Activated CD8-positive, alpha-beta T cell treated with anti-CD3 and anti-CD28 coated beads, Interleukin-2, amount 10 ng/mL, durations not matched to agents 7 days and 5 days (primary cell): Measurements from ENCODE around the gene ATP8B3. TPM values are rescaled to one million over a fixed set of nuclear protein-coding genes. Genes with fewer than 3 reads are reported as not detected.

ENCODE experiments used
- ATAC-seq: fragments of 150-1000 bp; cut with Tn5 transposase; one replicate; pipeline ENCODE4 v1.10.0; 2021; ENCODE audit warnings: moderate library complexity
- CTCF ChIA-PET: fragments of 350-600 bp; sonication (Branson Sonifier 250); formaldehyde crosslinking; loops from one replicate; lab custom pipeline; 2021; ENCODE audit warnings: antibody characterized with exemption; lab: Charles Lee
- POLR2A ChIA-PET: fragments of 350-600 bp; sonication (Branson Sonifier 250); formaldehyde crosslinking; loops from one replicate; lab custom pipeline; 2021; ENCODE audit warnings: antibody characterized with exemption; lab: Charles Lee
- DNase-seq: peaks from one replicate; pipeline ENCODE4 v3.0.0-alpha.2; 2020
- H3K27ac Mint-ChIP-seq: one replicate; pipeline ENCODE4 v1.8.0; 2021; ENCODE audit warnings: mild to moderate bottlenecking, mixed read lengths
- H3K27me3 Mint-ChIP-seq: one replicate; pipeline ENCODE4 v1.8.0; 2021; ENCODE audit warnings: low read depth, mixed read lengths
- H3K36me3 Mint-ChIP-seq: one replicate; pipeline ENCODE4 v1.8.0; 2021; ENCODE audit warnings: low read depth, mixed read lengths
- H3K4me1 Mint-ChIP-seq: one replicate; pipeline ENCODE4 v1.8.0; 2021; ENCODE audit warnings: low read depth, mixed read lengths
- H3K4me3 Mint-ChIP-seq: one replicate; pipeline ENCODE4 v1.8.0; 2021; ENCODE audit warnings: mild to moderate bottlenecking, mixed read lengths
- H3K9me3 Mint-ChIP-seq: one replicate; pipeline ENCODE4 v1.8.0; 2022; ENCODE audit warnings: mixed read lengths; ENCODE audit not compliant: insufficient read depth
- total RNA-seq, 2 experiments: library from RNA; stranded (reverse); gene quantifications; one replicate each; pipeline ENCODE4 v1.2.3, GENCODE V29; 2021

ATP8B3 gene
- total RNA-seq, 2 experiments from 2014 or later, result 20.2 to 27.8 TPM

DNA sequence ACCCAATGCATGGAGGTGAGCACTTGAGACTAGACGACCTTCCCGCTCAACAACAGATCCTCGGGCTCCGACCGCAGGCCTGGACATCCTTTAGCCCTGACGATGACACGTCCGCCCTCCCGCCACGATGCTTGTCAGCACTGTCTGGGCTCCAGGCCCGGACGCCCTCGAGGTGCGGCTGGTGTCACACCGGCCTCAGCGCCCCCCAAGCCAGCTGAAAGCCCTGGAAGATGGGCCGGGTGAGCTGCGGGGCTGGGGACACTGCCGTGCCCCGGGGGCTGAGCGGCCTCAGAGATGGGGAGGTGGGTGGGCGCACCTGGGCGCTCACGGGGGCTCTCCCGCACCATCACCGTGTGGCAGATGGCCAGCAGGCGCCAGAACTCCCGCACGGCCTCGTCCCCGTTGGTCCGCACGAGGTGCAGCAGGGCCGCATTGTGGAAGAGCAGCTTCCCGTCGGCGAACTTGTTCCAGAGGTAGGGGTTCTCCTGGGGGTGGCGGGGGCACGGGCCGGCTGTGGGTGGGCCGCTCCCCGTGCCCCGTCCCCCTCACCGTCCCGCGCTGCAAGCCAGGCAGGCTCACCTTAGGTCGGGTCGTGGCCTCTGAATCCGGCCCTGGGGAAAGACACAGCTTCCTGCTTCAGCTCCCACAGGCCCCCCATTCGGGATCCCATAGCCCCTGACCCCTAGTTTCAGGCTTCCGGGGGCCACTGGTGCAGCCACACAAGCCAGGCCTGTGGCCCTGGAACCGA is 15.5 kb downstream of the ATP8B3 start:
- H3K27ac Mint-ChIP-seq, result no peak overlapping the region
- peaks cover 2% of the 10 kb centered on the region for H3K4me1 Mint-ChIP-seq
- ATAC-seq, result no peak
- no peak overlapping the region for H3K4me3 Mint-ChIP-seq
- no peaks in the 10 kb centered on the region for H3K27me3 Mint-ChIP-seq
- H3K36me3 Mint-ChIP-seq, result peaks cover 6% of the 10 kb centered on the region
- no peaks in the 10 kb centered on the region for H3K9me3 Mint-ChIP-seq
- ChIA-PET CTCF (interaction anchor here (0.7 to 1.4 kb wide), 5 partner anchors 15 to 246 kb away, joined by 3 to 6 read pairs (median 4); no protein-coding TSS in a partner anchor), POLR2A (no interaction called here)
- no peak for DNase-seq

DNA sequence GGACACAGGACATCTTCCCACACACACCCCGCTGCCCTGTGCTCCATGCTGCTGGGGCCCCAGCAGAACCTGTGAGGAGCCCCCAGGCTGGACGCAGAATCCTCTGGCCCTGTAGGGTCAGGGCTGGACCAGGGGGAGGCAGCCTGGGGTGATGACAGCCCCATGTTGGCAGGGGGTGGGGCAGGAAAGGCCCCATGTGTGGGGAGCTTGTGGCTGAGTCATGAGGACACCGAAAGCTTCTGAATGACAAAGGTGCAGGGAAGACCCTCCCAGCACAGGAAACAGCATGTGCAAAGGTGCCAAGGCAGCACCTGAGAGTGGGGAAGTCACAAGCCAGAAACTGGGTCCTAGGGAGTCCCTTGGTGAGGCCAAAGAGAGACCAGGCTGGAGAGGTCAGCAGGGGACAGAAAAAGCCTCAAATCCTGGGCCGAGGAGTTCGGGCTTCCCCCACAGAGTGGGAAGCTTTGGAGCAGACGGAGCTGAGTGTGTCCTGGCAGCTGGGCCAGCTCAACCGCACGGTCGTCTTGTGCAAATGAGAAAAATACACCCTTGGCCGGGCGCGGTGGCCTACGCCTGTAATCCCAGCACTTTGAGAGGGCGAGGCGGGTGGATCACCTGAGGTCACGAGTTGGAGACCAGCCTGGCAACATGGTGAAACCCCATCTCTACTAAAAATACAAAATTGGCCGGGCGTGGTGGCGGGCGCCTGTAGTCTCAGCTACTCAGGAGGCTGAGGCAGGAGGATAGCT is 17.5 kb downstream of the ATP8B3 start:
- ChIA-PET CTCF (interaction anchor here (1.2 to 2.3 kb wide), 5 partner anchors 14 to 122 kb away, joined by 3 to 11 read pairs (median 4); no protein-coding TSS in a partner anchor), POLR2A (no interaction called here)
- H3K36me3 Mint-ChIP-seq, result no peaks in the 10 kb centered on the region
- DNase-seq (no peak), ATAC-seq (no peak)
- H3K27me3 Mint-ChIP-seq, result no peaks in the 10 kb centered on the region
- H3K27ac Mint-ChIP-seq, result no peak overlapping the region
- no peaks in the 10 kb centered on the region for H3K9me3 Mint-ChIP-seq
- H3K4me1 Mint-ChIP-seq, result peaks cover 2% of the 10 kb centered on the region
- no peak overlapping the region for H3K4me3 Mint-ChIP-seq

DNA sequence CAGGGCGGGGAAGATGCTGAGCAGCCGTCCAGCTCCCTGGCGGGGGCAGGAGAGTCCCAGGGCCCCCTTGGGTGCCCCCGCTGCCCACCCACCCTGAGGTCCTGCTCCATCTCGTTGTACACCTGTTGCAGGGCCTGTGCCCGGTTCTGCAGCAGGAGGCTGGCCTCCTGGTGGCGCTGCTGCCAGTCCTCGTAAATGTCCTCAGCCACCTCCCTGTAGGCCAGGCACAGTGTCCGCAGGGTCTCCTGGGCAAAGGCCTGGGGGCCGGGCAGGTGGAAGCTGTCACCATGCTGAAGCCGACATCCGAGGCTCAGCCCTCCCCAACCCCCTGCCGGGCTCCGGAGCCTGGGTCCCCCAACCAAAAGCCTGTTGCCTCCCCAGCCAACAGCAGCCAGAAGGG is 20.2 kb downstream of the ATP8B3 start:
- no peak overlapping the region for H3K4me3 Mint-ChIP-seq
- H3K27me3 Mint-ChIP-seq, result no peaks in the 10 kb centered on the region
- DNase-seq, result no peak
- H3K9me3 Mint-ChIP-seq, result no peaks in the 10 kb centered on the region
- no peaks in the 10 kb centered on the region for H3K36me3 Mint-ChIP-seq
- ChIA-PET POLR2A (interaction anchor here (0.6 kb wide), 1 partner anchor 249 kb away, joined by 3 read pairs; no protein-coding TSS in a partner anchor), CTCF (interaction anchor here (1.9 to 2.1 kb wide), 2 partner anchors 10 to 34 kb away, joined by 4 to 10 read pairs; no protein-coding TSS in a partner anchor)
- no peak overlapping the region for H3K27ac Mint-ChIP-seq
- ATAC-seq, result no peak
- H3K4me1 Mint-ChIP-seq, result peaks cover 2% of the 10 kb centered on the region

DNA sequence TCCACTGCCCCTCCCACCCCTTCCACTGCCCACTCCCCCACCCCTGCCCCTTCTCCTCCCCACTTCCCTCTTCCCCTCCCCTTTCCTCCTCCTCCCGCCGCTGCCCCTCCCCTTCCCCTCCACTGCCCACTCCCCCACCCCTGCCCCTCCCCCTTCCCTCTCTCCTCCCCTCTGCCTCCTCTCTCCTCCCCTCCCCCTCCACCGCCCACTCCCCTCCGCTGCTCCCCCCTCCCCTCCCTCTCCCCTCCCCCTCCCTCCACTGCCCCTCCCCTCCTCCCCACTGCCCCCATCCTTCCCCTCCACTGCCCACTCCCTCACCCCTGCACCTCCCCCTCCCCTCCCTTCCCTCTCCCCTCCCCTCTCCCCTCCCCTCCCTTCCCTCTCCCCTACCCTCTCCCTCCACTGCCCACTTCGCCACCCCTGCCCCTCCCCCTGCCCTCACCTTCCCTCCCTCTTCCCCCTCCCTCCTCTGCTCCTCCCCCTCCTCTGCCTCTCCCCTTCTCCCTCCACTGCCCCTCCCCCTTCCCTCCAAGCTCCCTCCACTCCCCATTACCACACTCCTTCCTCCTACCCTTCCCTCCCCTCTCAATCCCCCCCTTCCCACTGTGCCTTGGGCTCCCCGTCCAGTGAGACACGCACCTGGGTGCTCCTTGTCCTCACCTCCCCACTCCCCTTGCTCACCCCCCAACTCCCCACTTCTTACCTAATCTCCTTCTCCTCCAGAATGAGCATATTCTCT is 21.9 kb downstream of the ATP8B3 start:
- DNase-seq (no peak), ATAC-seq (no peak)
- H3K4me1 Mint-ChIP-seq, result peaks cover 2% of the 10 kb centered on the region
- no peak overlapping the region for H3K4me3 Mint-ChIP-seq
- POLR2A ChIA-PET, result no interaction called here
- no peaks in the 10 kb centered on the region for H3K36me3 Mint-ChIP-seq
- no peak overlapping the region for H3K27ac Mint-ChIP-seq
- H3K9me3 Mint-ChIP-seq, result no peaks in the 10 kb centered on the region
- CTCF ChIA-PET, result interaction anchor here (1.9 kb wide), 1 partner anchor 8 kb away, joined by 4 read pairs; no protein-coding TSS in a partner anchor
- H3K27me3 Mint-ChIP-seq, result no peaks in the 10 kb centered on the region

DNA sequence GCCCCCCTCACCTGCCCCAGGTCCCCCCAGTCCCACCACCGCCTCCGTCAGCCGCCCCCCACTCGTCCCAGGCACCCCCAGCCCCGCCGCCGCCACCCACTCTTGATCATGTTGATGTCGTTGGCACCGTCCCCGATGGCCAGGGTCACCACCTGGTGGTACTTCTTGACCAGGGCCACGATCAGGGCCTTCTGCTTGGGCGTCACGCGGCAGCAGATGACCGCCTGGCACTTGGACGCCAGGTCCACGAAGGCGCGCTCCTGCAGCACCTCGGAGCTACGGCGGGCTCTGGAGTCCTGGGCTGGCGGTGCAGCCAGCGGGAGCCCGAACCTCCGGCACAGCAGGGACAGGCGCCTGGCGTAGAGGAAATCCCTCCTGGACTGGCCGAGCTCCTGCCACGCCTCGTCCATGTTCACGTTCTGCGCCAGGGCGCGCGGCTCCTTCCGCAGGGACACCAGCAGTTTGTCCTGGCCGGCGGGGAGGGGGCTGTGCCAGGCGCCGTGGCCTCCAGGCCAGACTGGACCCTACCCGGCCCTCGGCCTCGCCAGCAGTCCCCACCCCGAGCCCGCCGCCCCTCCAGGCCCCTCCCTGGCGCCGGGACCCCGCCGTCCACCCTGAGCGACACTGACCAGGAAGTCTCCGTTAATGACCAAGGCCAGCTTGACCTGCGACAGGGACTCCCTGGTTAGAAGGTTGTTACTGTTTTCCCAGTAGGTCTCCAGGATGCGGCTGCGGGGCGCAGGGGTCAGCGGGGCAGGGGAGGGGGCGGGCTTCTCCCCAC is 22.6 kb downstream of the ATP8B3 start:
- DNase-seq (no peak), ATAC-seq (no peak)
- Mint-ChIP-seq H3K27ac (no peak overlapping the region), H3K4me1 (no peaks in the 10 kb centered on the region), H3K4me3 (no peak overlapping the region), H3K36me3 (no peaks in the 10 kb centered on the region), H3K9me3 (no peaks in the 10 kb centered on the region), H3K27me3 (no peaks in the 10 kb centered on the region)
- ChIA-PET POLR2A (no interaction called here), CTCF (no interaction called here)

GRCh38 chr19:1787116-1787515 is 25.0 kb downstream of the ATP8B3 start:
- ChIA-PET CTCF (interaction anchor here (1.2 kb wide), 1 partner anchor 39 kb away, joined by 6 read pairs; no protein-coding TSS in a partner anchor), POLR2A (no interaction called here)
- ATAC-seq (no peak), DNase-seq (no peak)
- Mint-ChIP-seq H3K4me1 (no peaks in the 10 kb centered on the region), H3K9me3 (no peaks in the 10 kb centered on the region), H3K27ac (no peak overlapping the region), H3K4me3 (no peak overlapping the region), H3K36me3 (no peaks in the 10 kb centered on the region), H3K27me3 (peaks cover 8% of the 10 kb centered on the region)

DNA sequence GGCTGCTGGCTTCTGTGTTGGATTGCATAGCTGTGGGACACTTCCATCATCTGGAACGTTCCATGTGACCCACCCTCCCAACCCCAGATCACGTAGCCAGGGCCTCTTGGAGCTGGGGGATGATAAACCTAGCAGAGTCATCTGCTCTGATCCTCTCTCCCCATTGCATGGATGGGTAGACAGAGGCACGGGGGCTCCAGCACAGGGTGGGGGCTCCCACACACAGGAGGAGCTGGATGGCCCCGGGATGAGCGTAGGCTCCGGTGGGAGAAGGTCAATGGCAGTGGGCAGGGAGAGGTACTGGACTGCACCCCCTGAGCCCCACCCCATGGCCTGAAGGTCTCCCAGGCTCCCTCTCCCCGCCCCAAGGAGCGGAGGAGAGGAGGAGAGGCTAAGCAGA is 25.4 kb downstream of the ATP8B3 start:
- H3K4me1 Mint-ChIP-seq, result no peaks in the 10 kb centered on the region
- no peak overlapping the region for H3K4me3 Mint-ChIP-seq
- H3K9me3 Mint-ChIP-seq, result no peaks in the 10 kb centered on the region
- POLR2A ChIA-PET, result no interaction called here
- peaks cover 8% of the 10 kb centered on the region for H3K27me3 Mint-ChIP-seq
- H3K27ac Mint-ChIP-seq, result no peak overlapping the region
- CTCF ChIA-PET, result no interaction called here
- H3K36me3 Mint-ChIP-seq, result no peaks in the 10 kb centered on the region
- DNase-seq (no peak), ATAC-seq (no peak)

GRCh38 chr19:1785310-1785709 is 26.8 kb downstream of the ATP8B3 start:
- ChIA-PET CTCF (interaction anchor here (1.0 kb wide), 1 partner anchor 41 kb away, joined by 3 read pairs; no protein-coding TSS in a partner anchor), POLR2A (no interaction called here)
- ATAC-seq (no peak), DNase-seq (no peak)
- Mint-ChIP-seq H3K36me3 (no peaks in the 10 kb centered on the region), H3K9me3 (no peaks in the 10 kb centered on the region), H3K4me1 (no peaks in the 10 kb centered on the region), H3K4me3 (no peak overlapping the region), H3K27me3 (peaks cover 13% of the 10 kb centered on the region), H3K27ac (no peak overlapping the region)

- CTCF ChIA-PET, result interaction anchor here (1.6 kb wide), 1 partner anchor 9 kb away, joined by 4 read pairs; no protein-coding TSS in a partner anchor
- no peaks in the 10 kb centered on the region for H3K36me3 Mint-ChIP-seq
- DNase-seq (no peak), ATAC-seq (no peak)
- no peak overlapping the region for H3K4me3 Mint-ChIP-seq
- POLR2A ChIA-PET, result no interaction called here
- H3K4me1 Mint-ChIP-seq, result no peaks in the 10 kb centered on the region
- peaks cover 23% of the 10 kb centered on the region for H3K27me3 Mint-ChIP-seq
- H3K27ac Mint-ChIP-seq, result no peak overlapping the region
- H3K9me3 Mint-ChIP-seq, result no peaks in the 10 kb centered on the region
Measured at GRCh38 chr19:1783874-1784273, 28.2 kb downstream of the ATP8B3 start.

- POLR2A ChIA-PET, result no interaction called here
- Mint-ChIP-seq H3K27ac (no peak overlapping the region), H3K4me3 (no peak overlapping the region), H3K4me1 (no peaks in the 10 kb centered on the region), H3K9me3 (no peaks in the 10 kb centered on the region), H3K36me3 (no peaks in the 10 kb centered on the region), H3K27me3 (peaks cover 27% of the 10 kb centered on the region)
- CTCF ChIA-PET, result interaction anchor here (1.4 to 1.6 kb wide), 2 partner anchors 10 to 12 kb away, joined by 3 to 4 read pairs; no protein-coding TSS in a partner anchor
- DNase-seq (no peak), ATAC-seq (no peak)
Measured at GRCh38 chr19:1783354-1783753, 28.7 kb downstream of the ATP8B3 start.

GRCh38 chr19:1782521-1782920 is 29.6 kb downstream of the ATP8B3 start:
- ATAC-seq (no peak), DNase-seq (no peak)
- H3K27ac Mint-ChIP-seq, result no peak overlapping the region
- H3K36me3 Mint-ChIP-seq, result no peaks in the 10 kb centered on the region
- no peak overlapping the region for H3K4me3 Mint-ChIP-seq
- H3K9me3 Mint-ChIP-seq, result no peaks in the 10 kb centered on the region
- H3K4me1 Mint-ChIP-seq, result no peaks in the 10 kb centered on the region
- peaks cover 28% of the 10 kb centered on the region for H3K27me3 Mint-ChIP-seq
- ChIA-PET CTCF (interaction anchor here (0.8 to 1.6 kb wide), 6 partner anchors 9 to 61 kb away, joined by 3 to 6 read pairs (median 4); no protein-coding TSS in a partner anchor), POLR2A (no interaction called here)
